HCT116 (cell line): ENCODE measurements around the gene EVL. TPM values are rescaled to one million over a fixed set of nuclear protein-coding genes. Genes with fewer than 3 reads are reported as not detected.

Experiments used
- ATAC-seq: fragments of 200-7000 bp; cut with Tn5 transposase; 2 replicates; pipeline ENCODE4 v1.9.1; 2020; ENCODE audit warnings: mild to moderate bottlenecking, moderate library complexity
- BruUV-seq: library from RNA; stranded (reverse); fragments of 400-500 nt; replicated peaks from 2 replicates; lab custom pipeline; 2021; lab: Mats Ljungman, UMichigan
- CTCF ChIA-PET: fragments of 300-600 bp; sonication (Branson Sonifier 250); formaldehyde crosslinking; loops from one replicate; lab custom pipeline; 2021; ENCODE audit warnings: antibody characterized with exemption; lab: Charles Lee
- POLR2A ChIA-PET: fragments of 300-600, 350-600 bp; sonication (Branson Sonifier 250); formaldehyde crosslinking; loops from one replicate; lab custom pipeline; 2021; ENCODE audit warnings: antibody characterized with exemption; lab: Charles Lee
- RAD21 ChIA-PET, 2 experiments: fragments of 300-600 bp; sonication (Branson Sonifier 250); formaldehyde crosslinking; loops; one replicate each; lab custom pipeline; 2023; ENCODE audit warnings: low total read pairs in 2 of 2; ENCODE audit not compliant: uncharacterized antibody in 2 of 2, unreplicated experiment in 2 of 2, low non-redundant PET in 1 of 2; lab: Charles Lee
- DNase-seq: peaks from one replicate; pipeline ENCODE4 v3.0.0-alpha.2; 2010; ENCODE audit warnings: low read depth, low spot score
- H2AFZ ChIP-seq: fragments of 200-600 bp; shearing (Covaris generic), sonication (generic); 2 replicates; pipeline ENCODE4 v1.6.1; 2017; ENCODE audit warnings: low read depth, mixed run types, mixed read lengths, antibody characterized with exemption, low read length; ENCODE audit not compliant: poor library complexity, severe bottlenecking
- H3K27ac ChIP-seq: 2 replicates; pipeline ENCODE4 v1.5.1; 2012; ENCODE audit warnings: low read depth, low read length
- H3K27me3 ChIP-seq: fragments of 200-600 bp; sonication (generic); 2 replicates; pipeline ENCODE4 v1.6.1; 2016; ENCODE audit warnings: mixed run types, low read length, mixed read lengths; ENCODE audit not compliant: insufficient read depth
- H3K36me3 ChIP-seq, 2 experiments: fragments of 200-500 bp in 1 of 2; fragments of 200-600 bp in 1 of 2; sonication (Bioruptor generic) in 1 of 2; sonication (generic) in 1 of 2; 2 replicates each; pipeline versions ENCODE4 v1.5.1 to v1.6.1; 2014 to 2016; ENCODE audit warnings: low read length in 2 of 2, inconsistent platforms in 1 of 2, mixed read lengths in 1 of 2, mixed run types in 1 of 2; ENCODE audit not compliant: insufficient read depth in 2 of 2, control insufficient read depth in 1 of 2
- H3K4me1 ChIP-seq, 2 experiments: fragments of 200-600 bp in 1 of 2; sonication (generic) in 1 of 2; 2 replicates each; pipeline versions ENCODE4 v1.5.1 to v1.6.1; 2012 to 2017; ENCODE audit warnings: low read length in 2 of 2, inconsistent platforms in 1 of 2, mild to moderate bottlenecking in 1 of 2, mixed read lengths in 1 of 2, mixed run types in 1 of 2, moderate library complexity in 1 of 2; ENCODE audit not compliant: insufficient read depth in 2 of 2, control insufficient read depth in 1 of 2
- H3K4me2 ChIP-seq: fragments of 200-600 bp; sonication (generic); 2 replicates; pipeline ENCODE4 v1.6.1; 2017; ENCODE audit warnings: mixed run types, low read length, mixed read lengths
- H3K4me3 ChIP-seq, 2 experiments: fragments of 200-600 bp in 1 of 2; sonication (generic) in 1 of 2; replicated peaks in 1 of 2; 2 replicates each; pipeline ENCODE4 v1.5.1; 2011 to 2016; ENCODE audit warnings: low read length in 2 of 2, control low read depth in 1 of 2, low read depth in 1 of 2, mild to moderate bottlenecking in 1 of 2, mixed read lengths in 1 of 2, mixed run types in 1 of 2
- H3K79me2 ChIP-seq: fragments of 200-600 bp; sonication (generic); 2 replicates; pipeline ENCODE4 v1.6.1; 2017; ENCODE audit warnings: mild to moderate bottlenecking, mixed run types, low read length, moderate library complexity, mixed read lengths; ENCODE audit not compliant: insufficient read depth
- H3K9ac ChIP-seq: fragments of 200-600 bp; sonication (generic); 2 replicates; pipeline ENCODE4 v1.6.1; 2016; ENCODE audit warnings: low read length, mixed read lengths
- H3K9me2 ChIP-seq: fragments of 200-600 bp; sonication (generic), shearing (Covaris generic); 2 replicates; pipeline ENCODE4 v1.6.1; 2017; ENCODE audit warnings: mixed run types, mild to moderate bottlenecking, moderate library complexity; ENCODE audit not compliant: insufficient read depth
- H3K9me3 ChIP-seq, 2 experiments: fragments of 200-500 bp in 1 of 2; fragments of 200-600 bp in 1 of 2; sonication (Bioruptor generic) in 1 of 2; sonication (generic) in 1 of 2; 2 replicates each; pipeline ENCODE4 v1.6.1; 2014 to 2017; ENCODE audit warnings: low read length in 2 of 2, mixed read lengths in 2 of 2, inconsistent platforms in 1 of 2, low read depth in 1 of 2, mild to moderate bottlenecking in 1 of 2, mixed run types in 1 of 2, moderate library complexity in 1 of 2; ENCODE audit not compliant: control insufficient read depth in 1 of 2, insufficient read depth in 1 of 2
- H4K20me1 ChIP-seq: fragments of 200-600 bp; sonication (generic), shearing (Covaris generic); 2 replicates; pipeline ENCODE4 v1.6.1; 2017; ENCODE audit warnings: mixed run types, mild to moderate bottlenecking, moderate library complexity; ENCODE audit not compliant: insufficient read depth
- CBX3 ChIP-seq: IDR thresholded peaks from 2 replicates; pipeline ENCODE4 v1.6.1; 2012; ENCODE audit warnings: low read depth
- CEBPB ChIP-seq: IDR thresholded peaks from 2 replicates; pipeline ENCODE4 v1.6.1; 2012; ENCODE audit warnings: low read depth
- EGR1 ChIP-seq: IDR thresholded peaks from 2 replicates; pipeline ENCODE4 v1.6.1; 2012; ENCODE audit warnings: low read depth
- ELF1 ChIP-seq: IDR thresholded peaks from 2 replicates; pipeline ENCODE4 v1.6.1; 2012; ENCODE audit warnings: low read depth, borderline replicate concordance
- EZH2 ChIP-seq: fragments of 200-600 bp; sonication (generic); IDR thresholded peaks from 2 replicates; pipeline ENCODE4 v1.6.1; 2017; ENCODE audit warnings: antibody characterized with exemption, mixed run types
- EZH2phosphoT487 ChIP-seq: fragments of 200-600 bp; IDR thresholded peaks from 2 replicates; pipeline ENCODE4 v1.6.1; 2018; ENCODE audit warnings: antibody characterized with exemption, borderline replicate concordance
- FOSL1 ChIP-seq: IDR thresholded peaks from 2 replicates; pipeline ENCODE4 v1.6.1; 2012; ENCODE audit warnings: low read depth
- POLR2A ChIP-seq: IDR thresholded peaks from 2 replicates; pipeline ENCODE4 v1.7.0; 2011; ENCODE audit warnings: borderline replicate concordance; ENCODE audit not compliant: insufficient read depth, insufficient read length; ENCODE audit errors: extremely low read depth
- POLR2AphosphoS5 ChIP-seq: IDR thresholded peaks from 2 replicates; pipeline ENCODE4 v1.6.1; 2011; ENCODE audit warnings: mild to moderate bottlenecking, low read depth, low read length, moderate library complexity
- RAD21 ChIP-seq: IDR thresholded peaks from 2 replicates; pipeline ENCODE4 v1.6.1; 2012; ENCODE audit warnings: low read depth, mild to moderate bottlenecking
- REST ChIP-seq: IDR thresholded peaks from 2 replicates; pipeline ENCODE4 v1.6.1; 2012; ENCODE audit warnings: low read depth
- SIN3A ChIP-seq: IDR thresholded peaks from 2 replicates; pipeline ENCODE4 v1.6.1; 2012; ENCODE audit warnings: low read depth
- TCF7L2 ChIP-seq: IDR thresholded peaks from 2 replicates; pipeline ENCODE4 v1.7.0; 2011; ENCODE audit warnings: borderline replicate concordance, inconsistent platforms; ENCODE audit not compliant: insufficient read depth, insufficient read length; ENCODE audit errors: extremely low read depth
- YY1 ChIP-seq: IDR thresholded peaks from 2 replicates; pipeline ENCODE4 v1.6.1; 2011; ENCODE audit warnings: low read length, low read depth, moderate library complexity, mild to moderate bottlenecking; ENCODE audit not compliant: insufficient replicate concordance; ENCODE audit errors: extremely low read depth
- ZBTB33 ChIP-seq: IDR thresholded peaks from 2 replicates; pipeline ENCODE4 v1.6.1; 2011; ENCODE audit warnings: mild to moderate bottlenecking, low read length, moderate library complexity; ENCODE audit not compliant: insufficient replicate concordance; ENCODE audit errors: extremely low read depth
- ZFX ChIP-seq: fragments of 450-650 bp; IDR thresholded peaks from 2 replicates; pipeline ENCODE4 v1.6.1; 2017
- ZNF274 ChIP-seq: fragments of 200-500 bp; sonication (Bioruptor generic); IDR thresholded peaks from 2 replicates; pipeline ENCODE4 v1.6.1; 2014; ENCODE audit warnings: mild to moderate bottlenecking, low read depth, low read length, inconsistent platforms
- intact Hi-C: fragments of 100-400 bp; cut with micrococcal nuclease; formaldehyde crosslinking; loops from 2 replicates; pipeline ENCODE4 v1.10.0; 2022
- total RNA-seq: library from RNA; stranded (reverse); gene quantifications from one replicate; pipeline ENCODE4 v1.2.1, GENCODE V29; 2021; ENCODE audit not compliant: unreplicated experiment
- TF ChIP-seq, protein P1 (sequence below): IDR thresholded peaks from 2 replicates; pipeline ENCODE4 v1.6.1; 2012
- TF ChIP-seq, protein P2 (sequence below): IDR thresholded peaks from 2 replicates; pipeline ENCODE4 v1.6.1; 2012
- TF ChIP-seq, protein P3 (sequence below), 3 experiments: fragments of 200-600 bp in 1 of 3; sonication (generic) in 1 of 3; IDR thresholded peaks in 2 of 3; conservative IDR thresholded peaks in 1 of 3; 2 replicates each; pipeline ENCODE4 v1.5.1; 2012 to 2017; ENCODE audit warnings: low read depth in 2 of 3, low read length in 2 of 3, antibody characterized with exemption in 1 of 3, borderline replicate concordance in 1 of 3, control low read depth in 1 of 3, mild to moderate bottlenecking in 1 of 3, mixed read lengths in 1 of 3, mixed run types in 1 of 3, moderate library complexity in 1 of 3; ENCODE audit not compliant: insufficient read depth in 1 of 3

Gene EVL
- total RNA-seq, 1 experiment from 2014 or later, result 19.9 TPM

- Histone ChIP-seq H3K4me1 (peaks cover 2 to 10% of the 10 kb centered on the region in 2 experiments; a peak in 2 of 4 replicates), H3K27ac (no peak overlapping the region), H3K36me3 (no peaks in the 10 kb centered on the region), H4K20me1 (no peaks in the 10 kb centered on the region), H3K9me2 (no peaks in the 10 kb centered on the region), H2AFZ (no peak overlapping the region), H3K4me3 (no peak overlapping the region), H3K9me3 (no peaks in the 10 kb centered on the region), H3K9ac (0 out of 2 replicates have a peak overlapping the region, but pooled peaks have one; percentile 19), H3K27me3 (no peaks in the 10 kb centered on the region), H3K79me2 (no peaks in the 10 kb centered on the region), H3K4me2 (no peak overlapping the region)
- TF ChIP-seq ZFX, result peak; percentile 39
- no peak for TF ChIP-seq REST
- TF ChIP-seq, protein P1, sequence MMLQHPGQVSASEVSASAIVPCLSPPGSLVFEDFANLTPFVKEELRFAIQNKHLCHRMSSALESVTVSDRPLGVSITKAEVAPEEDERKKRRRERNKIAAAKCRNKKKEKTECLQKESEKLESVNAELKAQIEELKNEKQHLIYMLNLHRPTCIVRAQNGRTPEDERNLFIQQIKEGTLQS, result no peak
- TF ChIP-seq, protein P2, sequence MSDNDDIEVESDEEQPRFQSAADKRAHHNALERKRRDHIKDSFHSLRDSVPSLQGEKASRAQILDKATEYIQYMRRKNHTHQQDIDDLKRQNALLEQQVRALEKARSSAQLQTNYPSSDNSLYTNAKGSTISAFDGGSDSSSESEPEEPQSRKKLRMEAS, result peak; percentile 69
- TF ChIP-seq, protein P3, sequence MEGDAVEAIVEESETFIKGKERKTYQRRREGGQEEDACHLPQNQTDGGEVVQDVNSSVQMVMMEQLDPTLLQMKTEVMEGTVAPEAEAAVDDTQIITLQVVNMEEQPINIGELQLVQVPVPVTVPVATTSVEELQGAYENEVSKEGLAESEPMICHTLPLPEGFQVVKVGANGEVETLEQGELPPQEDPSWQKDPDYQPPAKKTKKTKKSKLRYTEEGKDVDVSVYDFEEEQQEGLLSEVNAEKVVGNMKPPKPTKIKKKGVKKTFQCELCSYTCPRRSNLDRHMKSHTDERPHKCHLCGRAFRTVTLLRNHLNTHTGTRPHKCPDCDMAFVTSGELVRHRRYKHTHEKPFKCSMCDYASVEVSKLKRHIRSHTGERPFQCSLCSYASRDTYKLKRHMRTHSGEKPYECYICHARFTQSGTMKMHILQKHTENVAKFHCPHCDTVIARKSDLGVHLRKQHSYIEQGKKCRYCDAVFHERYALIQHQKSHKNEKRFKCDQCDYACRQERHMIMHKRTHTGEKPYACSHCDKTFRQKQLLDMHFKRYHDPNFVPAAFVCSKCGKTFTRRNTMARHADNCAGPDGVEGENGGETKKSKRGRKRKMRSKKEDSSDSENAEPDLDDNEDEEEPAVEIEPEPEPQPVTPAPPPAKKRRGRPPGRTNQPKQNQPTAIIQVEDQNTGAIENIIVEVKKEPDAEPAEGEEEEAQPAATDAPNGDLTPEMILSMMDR (IDR thresholded peaks at IDR 0.05 in 2 of 3, conservative IDR thresholded peaks at IDR 0.05 in 1 of 3; ENCODE audit: borderline replicate concordance in 1 of 3, insufficient read depth in 1 of 3, low read depth in 2 of 3, low read length in 2 of 3), result peak; percentile 51 to 64 (median 59); a peak in 5 of 6 replicates
- TF ChIP-seq ZNF274, result no peak
- TF ChIP-seq YY1, result no peak
- no peak for TF ChIP-seq POLR2A
- TF ChIP-seq CEBPB, result no peak
- peak; percentile 68 for TF ChIP-seq RAD21
- TF ChIP-seq TCF7L2, result no peak
- TF ChIP-seq ELF1, result no peak
- TF ChIP-seq POLR2AphosphoS5, result no peak
- TF ChIP-seq EGR1, result no peak
- TF ChIP-seq EZH2, result no peak
- 0 out of 2 replicates have a peak, but pooled peaks have one; percentile 30 for TF ChIP-seq CBX3
- TF ChIP-seq FOSL1, result no peak
- no peak for TF ChIP-seq SIN3A
- no peak for TF ChIP-seq EZH2phosphoT487
- no peak for TF ChIP-seq ZBTB33
- ChIA-PET RAD21 (interaction anchor here in 1 of 2 experiments (0.6 kb wide), 1 partner anchor 57 kb away, joined by 7 read pairs; no protein-coding TSS in a partner anchor), CTCF (interaction anchor here (0.6 to 1.2 kb wide), 5 partner anchors 8 to 130 kb away, joined by 3 to 4 read pairs (median 3); no protein-coding TSS in a partner anchor), POLR2A (no interaction called here)
- ATAC-seq (peak; percentile 98), DNase-seq (peak; percentile 35)
- no TSS peak for BruUV-seq
- intact Hi-C loops, result loop anchor here (2.0 kb wide), 1 partner anchor 42 kb away; no protein-coding TSS in a partner anchor
Measured at GRCh38 chr14:100025111-100025510, 40.1 kb upstream of the EVL start.
